H1 (cell line): ENCODE results near the gene SPATA32. TPM values are rescaled to one million over a fixed set of nuclear protein-coding genes. Genes with fewer than 3 reads are reported as not detected.

Source experiments
- JUND ChIP-seq: IDR thresholded peaks from 2 replicates; pipeline ENCODE4 v1.6.1; 2011; ENCODE audit warnings: mild to moderate bottlenecking, improper control_type of control experiment, low read length
- KDM1A ChIP-seq: fragments of 200-600, 300-600 bp; sonication (generic); IDR thresholded peaks from 2 replicates; pipeline ENCODE4 v1.7.1; 2016; ENCODE audit warnings: mild to moderate bottlenecking, low read length, borderline replicate concordance
- RXRA ChIP-seq: IDR thresholded peaks from 2 replicates; pipeline ENCODE4 v1.6.1; 2011; ENCODE audit warnings: low read depth, mild to moderate bottlenecking, low read length, moderate library complexity; ENCODE audit not compliant: insufficient read depth
- USF2 ChIP-seq: IDR thresholded peaks from 2 replicates; pipeline ENCODE4 v1.6.1; 2011; ENCODE audit warnings: low read length, improper control_type of control experiment
- polyA plus RNA-seq, 7 experiments: library from polyadenylated mRNA; depleted of rRNA in 3 of 7; stranded (reverse) in 5 of 7; unstranded in 2 of 7; fragments of >200 nt in 5 of 7; fragments of 200-250 nt in 2 of 7; gene quantifications; 1 replicate in 5 of 7; 2 replicates in 1 of 7; 4 replicates in 1 of 7; pipeline versions ENCODE4 v1.2.1 to v1.2.3, GENCODE V29; 2011 to 2013; ENCODE audit warnings: missing spikeins in 2 of 7, mixed read lengths in 2 of 7
- total RNA-seq: library from RNA; stranded (reverse); fragmentation: NEBNext Ultra II Directional; extraction: Animal tissue kit (Norgen Biotek cat#: 25700); gene quantifications from 2 replicates; pipeline ENCODE4 v1.2.1, GENCODE V29; 2021

SPATA32 gene
- total and polyA plus RNA-seq, 2 of the 8 experiments (the other 6 are each of a cell fraction or from before 2014, with no cell fraction given), result 0.24 TPM; not detected in 1

GRCh38 chr17:45233423-45233924 is 28.4 kb downstream of the SPATA32 start (continued):
- TF ChIP-seq KDM1A, result no peak
- TF ChIP-seq RXRA, result no peak
- TF ChIP-seq USF2, result no peak
- TF ChIP-seq JUND, result no peak
